Neural progenitor cell (in vitro differentiated cells): Measurements from ENCODE around the gene TSPAN3. TPM values are rescaled to one million over a fixed set of nuclear protein-coding genes. Genes with fewer than 3 reads are reported as not detected.
A peak's percentile ranks its signal among the peaks of the same experiment; 100 is the strongest.

Source experiments
- DNase-seq: peaks from one replicate; pipeline ENCODE4 v3.0.0-alpha.2; 2016; ENCODE audit warnings: low spot score
- H2AFZ ChIP-seq: fragments of 200-600 bp; sonication (generic); replicated peaks from 2 replicates; pipeline ENCODE4 v1.6.1; 2016; ENCODE audit warnings: antibody characterized with exemption
- H3F3A ChIP-seq: fragments of 200-600 bp; sonication (generic); 2 replicates; pipeline ENCODE4 v1.6.1; 2016; ENCODE audit warnings: antibody characterized with exemption, low read depth
- H3K27ac ChIP-seq: fragments of 200-600 bp; sonication (generic); 2 replicates; pipeline ENCODE4 v1.5.1; 2016; ENCODE audit warnings: mild to moderate bottlenecking
- H3K27me3 ChIP-seq: fragments of 200-600 bp; sonication (generic); 2 replicates; pipeline ENCODE4 v1.6.1; 2016; ENCODE audit warnings: mild to moderate bottlenecking, moderate library complexity
- H3K36me3 ChIP-seq: fragments of 200-600 bp; sonication (generic); 2 replicates; pipeline ENCODE4 v1.5.1; 2016
- H3K4me1 ChIP-seq: fragments of 200-600 bp; sonication (generic); 2 replicates; pipeline ENCODE4 v1.6.1; 2016; ENCODE audit warnings: mixed run types
- H3K4me2 ChIP-seq: fragments of 200-600 bp; sonication (generic); 2 replicates; pipeline ENCODE4 v1.6.1; 2016
- H3K4me3 ChIP-seq: fragments of 200-600 bp; sonication (generic); 2 replicates; pipeline ENCODE4 v1.5.1; 2016
- H3K79me2 ChIP-seq: fragments of 200-600 bp; sonication (generic); 2 replicates; pipeline ENCODE4 v1.6.1; 2016; ENCODE audit warnings: low read depth
- H3K9ac ChIP-seq: fragments of 200-600 bp; sonication (generic); 2 replicates; pipeline ENCODE4 v1.6.1; 2016
- H3K9me3 ChIP-seq: fragments of 200-600 bp; sonication (generic); 2 replicates; pipeline ENCODE4 v1.5.1; 2016; ENCODE audit warnings: low read depth
- H4K20me1 ChIP-seq: fragments of 200-600 bp; sonication (generic); 2 replicates; pipeline ENCODE4 v1.6.1; 2016; ENCODE audit warnings: low read depth
- H3K27ac Mint-ChIP-seq: 3 replicates; pipeline ENCODE4 v1.8.0; 2021; ENCODE audit warnings: mixed read lengths
- H3K27me3 Mint-ChIP-seq: 2 replicates; pipeline ENCODE4 v1.8.0; 2022; ENCODE audit warnings: low read depth, mild to moderate bottlenecking, inconsistent platforms, moderate library complexity, mixed read lengths; ENCODE audit not compliant: insufficient read depth
- H3K36me3 Mint-ChIP-seq: 3 replicates; pipeline ENCODE4 v1.8.0; 2021; ENCODE audit warnings: mixed read lengths
- H3K4me1 Mint-ChIP-seq: 3 replicates; pipeline ENCODE4 v1.8.0; 2021; ENCODE audit warnings: mixed read lengths
- H3K4me3 Mint-ChIP-seq: 3 replicates; pipeline ENCODE4 v1.8.0; 2021; ENCODE audit warnings: mild to moderate bottlenecking, moderate library complexity, mixed read lengths
- H3K9me3 Mint-ChIP-seq: 3 replicates; pipeline ENCODE4 v1.8.0; 2020; ENCODE audit warnings: mixed read lengths
- EZH2 ChIP-seq: fragments of 200-600 bp; sonication (generic); IDR thresholded peaks from 2 replicates; pipeline ENCODE4 v1.6.1; 2017; ENCODE audit warnings: antibody characterized with exemption, mild to moderate bottlenecking, moderate library complexity
- EZH2phosphoT487 ChIP-seq: fragments of 200-600 bp; sonication (generic); IDR thresholded peaks from 2 replicates; pipeline ENCODE4 v1.6.1; 2017; ENCODE audit warnings: antibody characterized with exemption
- total RNA-seq: library from RNA; depleted of rRNA; stranded (reverse); fragments of >200 nt; gene quantifications from 2 replicates; pipeline ENCODE4 v1.2.3, GENCODE V29; 2015; ENCODE audit warnings: low replicate concordance
- TF ChIP-seq, protein P1 (sequence below): fragments of 200-600 bp; sonication (generic); IDR thresholded peaks from 2 replicates; pipeline ENCODE4 v1.5.1; 2017; ENCODE audit warnings: antibody characterized with exemption, mild to moderate bottlenecking

TSPAN3 gene
- total RNA-seq, 1 donor from 2014 or later, result 474 TPM

DNA sequence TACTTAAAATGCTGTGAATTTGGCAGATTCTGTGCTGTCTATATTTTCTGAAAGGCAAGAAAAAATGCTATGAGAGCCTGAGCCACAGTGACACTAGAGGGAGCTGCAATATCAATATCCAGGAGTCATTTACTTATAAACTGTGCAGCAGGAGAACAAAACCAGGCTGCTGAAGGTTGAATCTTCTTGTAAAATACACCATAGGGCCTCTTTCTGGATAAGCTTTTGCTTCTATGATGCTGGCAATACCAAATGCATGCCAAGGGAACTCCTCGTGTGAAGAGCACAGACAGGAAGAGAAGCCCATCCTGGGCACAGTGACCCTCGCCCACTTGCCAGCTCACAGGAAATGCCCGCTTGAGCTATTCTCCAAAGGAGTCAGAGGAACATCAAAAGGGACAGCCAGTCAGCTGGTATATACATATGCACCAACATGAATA lies 48.0 kb upstream of the TSPAN3 start:
- H3K4me3 Mint-ChIP-seq, result no peak overlapping the region
- H3K27ac Mint-ChIP-seq, result no peak overlapping the region
- no peaks in the 10 kb centered on the region for H3K27me3 ChIP-seq
- H3K79me2 ChIP-seq, result no peaks in the 10 kb centered on the region
- H3K27ac ChIP-seq, result no peak overlapping the region
- H3K9ac ChIP-seq, result no peak overlapping the region
- no peaks in the 10 kb centered on the region for H3K36me3 ChIP-seq
- no peak overlapping the region for H3K4me2 ChIP-seq
- no peaks in the 10 kb centered on the region for H3K27me3 Mint-ChIP-seq
- H3K4me3 ChIP-seq, result no peak overlapping the region
- H3K9me3 ChIP-seq, result no peaks in the 10 kb centered on the region
- peaks cover 6% of the 10 kb centered on the region for H3K4me1 Mint-ChIP-seq
- H2AFZ ChIP-seq, result no peak overlapping the region
- H3K4me1 ChIP-seq, result no peaks in the 10 kb centered on the region
- no peaks in the 10 kb centered on the region for H3K9me3 Mint-ChIP-seq
- DNase-seq, result peak; percentile 65
- no peaks in the 10 kb centered on the region for H4K20me1 ChIP-seq
- H3F3A ChIP-seq, result no peaks in the 10 kb centered on the region
- H3K36me3 Mint-ChIP-seq, result peaks cover 4% of the 10 kb centered on the region
- TF ChIP-seq EZH2, result no peak
- TF ChIP-seq, protein P1, sequence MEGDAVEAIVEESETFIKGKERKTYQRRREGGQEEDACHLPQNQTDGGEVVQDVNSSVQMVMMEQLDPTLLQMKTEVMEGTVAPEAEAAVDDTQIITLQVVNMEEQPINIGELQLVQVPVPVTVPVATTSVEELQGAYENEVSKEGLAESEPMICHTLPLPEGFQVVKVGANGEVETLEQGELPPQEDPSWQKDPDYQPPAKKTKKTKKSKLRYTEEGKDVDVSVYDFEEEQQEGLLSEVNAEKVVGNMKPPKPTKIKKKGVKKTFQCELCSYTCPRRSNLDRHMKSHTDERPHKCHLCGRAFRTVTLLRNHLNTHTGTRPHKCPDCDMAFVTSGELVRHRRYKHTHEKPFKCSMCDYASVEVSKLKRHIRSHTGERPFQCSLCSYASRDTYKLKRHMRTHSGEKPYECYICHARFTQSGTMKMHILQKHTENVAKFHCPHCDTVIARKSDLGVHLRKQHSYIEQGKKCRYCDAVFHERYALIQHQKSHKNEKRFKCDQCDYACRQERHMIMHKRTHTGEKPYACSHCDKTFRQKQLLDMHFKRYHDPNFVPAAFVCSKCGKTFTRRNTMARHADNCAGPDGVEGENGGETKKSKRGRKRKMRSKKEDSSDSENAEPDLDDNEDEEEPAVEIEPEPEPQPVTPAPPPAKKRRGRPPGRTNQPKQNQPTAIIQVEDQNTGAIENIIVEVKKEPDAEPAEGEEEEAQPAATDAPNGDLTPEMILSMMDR, result peak; percentile 81

DNA sequence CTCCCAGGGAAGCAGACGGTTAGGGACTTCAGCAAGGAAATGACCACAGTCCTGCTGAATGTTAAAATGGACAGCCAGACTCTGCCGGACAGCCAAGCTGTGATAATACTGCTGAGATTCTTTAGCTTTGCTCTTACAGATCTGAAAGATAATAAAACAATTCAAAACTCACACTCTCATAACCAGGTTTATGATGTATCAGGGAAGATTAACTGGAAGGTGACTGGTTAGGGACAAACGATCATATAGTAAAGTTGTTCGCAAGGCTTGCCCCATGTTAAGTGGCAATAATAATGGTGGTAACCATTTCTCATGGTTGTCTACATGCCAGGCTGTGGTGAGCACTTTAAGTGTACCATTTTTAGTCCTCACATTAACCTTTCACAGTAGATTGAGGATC lies 44.3 kb upstream of the TSPAN3 start:
- Mint-ChIP-seq H3K27me3 (no peaks in the 10 kb centered on the region), H3K4me3 (no peak overlapping the region), H3K9me3 (no peaks in the 10 kb centered on the region), H3K4me1 (peaks cover 6% of the 10 kb centered on the region), H3K27ac (no peak overlapping the region), H3K36me3 (peaks cover 3% of the 10 kb centered on the region)
- Histone ChIP-seq H3K4me3 (no peak overlapping the region), H4K20me1 (no peaks in the 10 kb centered on the region), H3K4me1 (no peaks in the 10 kb centered on the region), H3K9ac (no peak overlapping the region), H3F3A (peaks cover 4% of the 10 kb centered on the region), H3K27me3 (no peaks in the 10 kb centered on the region), H2AFZ (no peak overlapping the region), H3K27ac (no peak overlapping the region), H3K9me3 (no peaks in the 10 kb centered on the region), H3K79me2 (no peaks in the 10 kb centered on the region), H3K4me2 (no peak overlapping the region), H3K36me3 (no peaks in the 10 kb centered on the region)
- TF ChIP-seq EZH2phosphoT487 (no peak), EZH2 (no peak)
- TF ChIP-seq, protein P1, result no peak
- DNase-seq, result no peak

- no peaks in the 10 kb centered on the region for H3K27me3 ChIP-seq
- Mint-ChIP-seq H3K4me3 (no peak overlapping the region), H3K9me3 (no peaks in the 10 kb centered on the region), H3K4me1 (peaks cover 5% of the 10 kb centered on the region), H3K27ac (no peak overlapping the region), H3K36me3 (peaks cover 3% of the 10 kb centered on the region), H3K27me3 (no peaks in the 10 kb centered on the region)
- no peaks in the 10 kb centered on the region for H3K79me2 ChIP-seq
- no peak overlapping the region for H3K4me3 ChIP-seq
- no peak overlapping the region for H2AFZ ChIP-seq
- DNase-seq, result peak; percentile 50
- TF ChIP-seq, protein P1, result peak; percentile 40
- TF ChIP-seq EZH2phosphoT487 (no peak), EZH2 (no peak)
- no peaks in the 10 kb centered on the region for H3K9me3 ChIP-seq
- H4K20me1 ChIP-seq, result no peaks in the 10 kb centered on the region
- no peaks in the 10 kb centered on the region for H3K36me3 ChIP-seq
- no peak overlapping the region for H3K9ac ChIP-seq
- peaks cover 4% of the 10 kb centered on the region for H3F3A ChIP-seq
- H3K27ac ChIP-seq, result no peak overlapping the region
- no peak overlapping the region for H3K4me2 ChIP-seq
- H3K4me1 ChIP-seq, result no peaks in the 10 kb centered on the region
Measured at GRCh38 chr15:77112838-77113504, 42.1 kb upstream of the TSPAN3 start.
